ENCODE data around the gene STXBP3. TPM values are rescaled to one million over a fixed set of nuclear protein-coding genes. Genes with fewer than 3 reads are reported as not detected.

STXBP3 gene
- total and polyA plus RNA-seq, 9 of the 15 experiments (the other 6 are each of a cell fraction or from before 2014, with no cell fraction given), result 32.5 to 52.5 (median 39.2) TPM

DNA sequence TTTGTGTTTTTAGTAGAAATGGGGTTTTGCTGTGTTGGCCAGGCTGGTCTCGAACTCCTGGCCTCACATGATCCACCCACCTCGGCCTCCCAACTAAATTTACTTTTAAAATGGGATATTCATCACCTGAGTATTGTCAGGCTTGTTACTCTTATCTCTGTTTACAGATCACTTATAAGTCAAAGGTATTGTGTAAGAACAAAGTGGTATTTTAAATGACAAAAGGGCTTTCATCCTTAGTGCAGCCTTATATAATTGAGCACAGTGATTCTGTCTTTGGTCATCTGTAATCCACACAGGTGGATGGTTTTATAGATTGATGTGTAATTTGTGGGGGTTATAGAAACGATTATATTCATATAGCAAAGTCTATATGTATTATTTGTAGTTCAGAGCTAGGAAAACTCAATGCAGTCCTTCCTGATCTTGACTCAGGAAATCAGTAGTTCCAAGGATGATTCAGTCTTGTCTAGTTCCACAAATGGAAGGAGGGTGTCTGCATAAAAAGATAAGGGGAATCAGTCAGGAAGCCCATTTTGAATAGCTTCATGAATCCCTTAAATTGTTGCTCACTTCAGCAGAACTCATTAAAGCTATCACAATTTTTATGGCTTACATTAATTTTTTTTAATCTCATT is 34.6 kb downstream of the STXBP3 start:
- FAIRE-seq, result peak; percentile 66
- H4K20me1 ChIP-seq (replicated peaks; ENCODE audit: control insufficient read depth, insufficient read depth, low read length), result no peaks in the 10 kb centered on the region
- in situ Hi-C loops (cut with MboI), result no loop called here
- peaks cover 3 to 11% of the 10 kb centered on the region in 2 experiments; a peak in 3 of 5 replicates for H3K4me1 ChIP-seq (replicated peaks in 1 of 2; ENCODE audit: control insufficient read depth in 2 of 2, insufficient read depth in 2 of 2, low read length in 2 of 2)
- H2AFZ ChIP-seq (ENCODE audit: low read depth, low read length), result no peak overlapping the region
- H3K36me3 ChIP-seq (ENCODE audit: control insufficient read depth, insufficient read depth, low read length), result peaks cover 69% of the 10 kb centered on the region
- H3K27ac ChIP-seq (ENCODE audit: extremely low read depth, low read depth, low read length), result peak overlapping the region; percentile 59; the same call in 2 of the 3 replicates
- H3K4me3 ChIP-seq, result no peak overlapping the region
- peak; percentile 28 to 67 (median 48) for DNase-seq (ENCODE audit: extremely low read depth in 1 of 4, low spot score in 3 of 4)
- peak overlapping the region; percentile 11; the same call in 1 of the 2 replicates for H3K4me2 ChIP-seq (ENCODE audit: insufficient read depth, low read length)
- intact Hi-C loops (cut with micrococcal nuclease), result no loop called here
- no peaks in the 10 kb centered on the region for H3K79me2 ChIP-seq (ENCODE audit: control insufficient read depth, insufficient read depth, low read length)
- ATAC-seq, result peak; percentile 81
- ChIA-PET CTCF (ENCODE audit: low intra/inter-chr PET ratio) (no interaction called here), POLR2A (interaction anchor here (0.9 to 1.0 kb wide), 4 partner anchors 12 to 45 kb away, joined by 3 read pairs; no protein-coding TSS in a partner anchor)
- H3K9me1 ChIP-seq (ENCODE audit: control insufficient read depth, insufficient read depth, low read length), result no peaks in the 10 kb centered on the region
- no peak overlapping the region; a peak in 1 of 4 replicates for H3K9ac ChIP-seq (ENCODE audit: insufficient read depth in 1 of 2, low read depth in 2 of 2, low read length in 2 of 2)
- H3K9me3 ChIP-seq (replicated peaks; ENCODE audit: control insufficient read depth, insufficient read depth, low read depth, low read length), result peaks cover 20% of the 10 kb centered on the region
- WGBS (ENCODE audit: insufficient coverage, low coverage, missing lambda C conversion rate), result 29% methylated on average over 3 of the region's 3 CpGs
- BruUV-seq (replicated peaks), result no TSS peak
- H3K27me3 ChIP-seq (ENCODE audit: control insufficient read depth in 2 of 2, insufficient read depth in 2 of 2, low read length in 2 of 2), result no peaks in the 10 kb centered on the region
- TF ChIP-seq SMARCA4 (IDR thresholded peaks at IDR 0.05) (peak; percentile 82), SMARCE1 (IDR thresholded peaks at IDR 0.05) (peak; percentile 81), MBD2 (IDR thresholded peaks at IDR 0.05; ENCODE audit: borderline replicate concordance, low read depth) (peak; percentile 19; the same call in 1 of the 2 replicates), ZNF124 (CRISPR knock-in tag; IDR thresholded peaks at IDR 0.05) (no peak), STAT5A (IDR thresholded peaks at IDR 0.05; ENCODE audit: borderline replicate concordance, low read length) (peak; percentile 33; the same call in 1 of the 2 replicates), FOSL1 (tag; conservative IDR thresholded peaks at IDR 0.05) (peak; percentile 92), TAL1 (IDR thresholded peaks at IDR 0.05) (peak; percentile 80), HNRNPH1 (optimal IDR thresholded peaks at IDR 0.05; ENCODE audit: low read depth, low read length) (no peak), SMAD3 (CRISPR knock-in tag; conservative IDR thresholded peaks at IDR 0.05) (no peak), MTA2 (IDR thresholded peaks at IDR 0.05; ENCODE audit: low read depth) (peak; percentile 71), KLF16 (IDR thresholded peaks at IDR 0.05) (peak; percentile 24; the same call in 1 of the 2 replicates), ADNP (tag; IDR thresholded peaks at IDR 0.05) (peak; percentile 96)
- TF ChIP-seq, protein P1, sequence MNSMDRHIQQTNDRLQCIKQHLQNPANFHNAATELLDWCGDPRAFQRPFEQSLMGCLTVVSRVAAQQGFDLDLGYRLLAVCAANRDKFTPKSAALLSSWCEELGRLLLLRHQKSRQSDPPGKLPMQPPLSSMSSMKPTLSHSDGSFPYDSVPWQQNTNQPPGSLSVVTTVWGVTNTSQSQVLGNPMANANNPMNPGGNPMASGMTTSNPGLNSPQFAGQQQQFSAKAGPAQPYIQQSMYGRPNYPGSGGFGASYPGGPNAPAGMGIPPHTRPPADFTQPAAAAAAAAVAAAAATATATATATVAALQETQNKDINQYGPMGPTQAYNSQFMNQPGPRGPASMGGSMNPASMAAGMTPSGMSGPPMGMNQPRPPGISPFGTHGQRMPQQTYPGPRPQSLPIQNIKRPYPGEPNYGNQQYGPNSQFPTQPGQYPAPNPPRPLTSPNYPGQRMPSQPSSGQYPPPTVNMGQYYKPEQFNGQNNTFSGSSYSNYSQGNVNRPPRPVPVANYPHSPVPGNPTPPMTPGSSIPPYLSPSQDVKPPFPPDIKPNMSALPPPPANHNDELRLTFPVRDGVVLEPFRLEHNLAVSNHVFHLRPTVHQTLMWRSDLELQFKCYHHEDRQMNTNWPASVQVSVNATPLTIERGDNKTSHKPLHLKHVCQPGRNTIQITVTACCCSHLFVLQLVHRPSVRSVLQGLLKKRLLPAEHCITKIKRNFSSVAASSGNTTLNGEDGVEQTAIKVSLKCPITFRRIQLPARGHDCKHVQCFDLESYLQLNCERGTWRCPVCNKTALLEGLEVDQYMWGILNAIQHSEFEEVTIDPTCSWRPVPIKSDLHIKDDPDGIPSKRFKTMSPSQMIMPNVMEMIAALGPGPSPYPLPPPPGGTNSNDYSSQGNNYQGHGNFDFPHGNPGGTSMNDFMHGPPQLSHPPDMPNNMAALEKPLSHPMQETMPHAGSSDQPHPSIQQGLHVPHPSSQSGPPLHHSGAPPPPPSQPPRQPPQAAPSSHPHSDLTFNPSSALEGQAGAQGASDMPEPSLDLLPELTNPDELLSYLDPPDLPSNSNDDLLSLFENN (IDR thresholded peaks at IDR 0.05; ENCODE audit: low read depth in 2 of 2, low read length in 2 of 2), result 0 out of 4 replicates have a peak, but pooled peaks of 1 of the 2 experiments have one; percentile 39
- TF ChIP-seq, protein P2, sequence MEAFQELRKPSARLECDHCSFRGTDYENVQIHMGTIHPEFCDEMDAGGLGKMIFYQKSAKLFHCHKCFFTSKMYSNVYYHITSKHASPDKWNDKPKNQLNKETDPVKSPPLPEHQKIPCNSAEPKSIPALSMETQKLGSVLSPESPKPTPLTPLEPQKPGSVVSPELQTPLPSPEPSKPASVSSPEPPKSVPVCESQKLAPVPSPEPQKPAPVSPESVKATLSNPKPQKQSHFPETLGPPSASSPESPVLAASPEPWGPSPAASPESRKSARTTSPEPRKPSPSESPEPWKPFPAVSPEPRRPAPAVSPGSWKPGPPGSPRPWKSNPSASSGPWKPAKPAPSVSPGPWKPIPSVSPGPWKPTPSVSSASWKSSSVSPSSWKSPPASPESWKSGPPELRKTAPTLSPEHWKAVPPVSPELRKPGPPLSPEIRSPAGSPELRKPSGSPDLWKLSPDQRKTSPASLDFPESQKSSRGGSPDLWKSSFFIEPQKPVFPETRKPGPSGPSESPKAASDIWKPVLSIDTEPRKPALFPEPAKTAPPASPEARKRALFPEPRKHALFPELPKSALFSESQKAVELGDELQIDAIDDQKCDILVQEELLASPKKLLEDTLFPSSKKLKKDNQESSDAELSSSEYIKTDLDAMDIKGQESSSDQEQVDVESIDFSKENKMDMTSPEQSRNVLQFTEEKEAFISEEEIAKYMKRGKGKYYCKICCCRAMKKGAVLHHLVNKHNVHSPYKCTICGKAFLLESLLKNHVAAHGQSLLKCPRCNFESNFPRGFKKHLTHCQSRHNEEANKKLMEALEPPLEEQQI (IDR thresholded peaks at IDR 0.05), result 0 out of 2 replicates have a peak, but pooled peaks have one; percentile 27
